Progenitor cell of endocrine pancreas (in vitro differentiated cells): ENCODE measurements around the gene ZNF207. TPM values are rescaled to one million over a fixed set of nuclear protein-coding genes. Genes with fewer than 3 reads are reported as not detected.

Source experiments
- DNase-seq: peaks from one replicate; pipeline ENCODE4 v3.0.0; 2021; ENCODE audit warnings: low spot score; ENCODE audit not compliant: unreplicated experiment
- H3K27ac Mint-ChIP-seq: 2 replicates; pipeline ENCODE4 v1.8.0; 2021; ENCODE audit warnings: mild to moderate bottlenecking, moderate library complexity, mixed read lengths
- H3K27me3 Mint-ChIP-seq: 2 replicates; pipeline ENCODE4 v1.8.0; 2021; ENCODE audit warnings: mixed read lengths
- H3K36me3 Mint-ChIP-seq: 2 replicates; pipeline ENCODE4 v1.8.0; 2022; ENCODE audit warnings: mixed read lengths; ENCODE audit not compliant: insufficient read depth
- H3K4me1 Mint-ChIP-seq: 2 replicates; pipeline ENCODE4 v1.8.0; 2021; ENCODE audit warnings: low read depth, mixed read lengths
- H3K4me3 Mint-ChIP-seq: 2 replicates; pipeline ENCODE4 v1.8.0; 2021; ENCODE audit warnings: low read depth, mild to moderate bottlenecking, moderate library complexity, mixed read lengths
- H3K9me3 Mint-ChIP-seq: 2 replicates; pipeline ENCODE4 v1.8.0; 2021; ENCODE audit warnings: low read depth, mixed read lengths
- total RNA-seq: library from RNA; stranded (reverse); gene quantifications from 2 replicates; pipeline ENCODE4 v1.2.1, GENCODE V29; 2021
- TF ChIP-seq, protein P1 (sequence below): fragments of 200-600 bp; sonication (generic); IDR thresholded peaks from one replicate; pipeline ENCODE4 v1.5.0; 2021; ENCODE audit warnings: antibody characterized with exemption, mild to moderate bottlenecking; ENCODE audit not compliant: unreplicated experiment

Gene ZNF207
- total RNA-seq, 1 donor from 2014 or later: 226 TPM

GRCh38 chr17:32356750-32357149 lies 6.8 kb downstream of the ZNF207 start:
- Mint-ChIP-seq H3K27me3 (no peaks in the 10 kb centered on the region), H3K4me3 (no peak overlapping the region), H3K27ac (no peak overlapping the region), H3K4me1 (peaks cover 20% of the 10 kb centered on the region), H3K9me3 (no peaks in the 10 kb centered on the region), H3K36me3 (peaks cover 29% of the 10 kb centered on the region)
- DNase-seq: no peak
- TF ChIP-seq, protein P1, sequence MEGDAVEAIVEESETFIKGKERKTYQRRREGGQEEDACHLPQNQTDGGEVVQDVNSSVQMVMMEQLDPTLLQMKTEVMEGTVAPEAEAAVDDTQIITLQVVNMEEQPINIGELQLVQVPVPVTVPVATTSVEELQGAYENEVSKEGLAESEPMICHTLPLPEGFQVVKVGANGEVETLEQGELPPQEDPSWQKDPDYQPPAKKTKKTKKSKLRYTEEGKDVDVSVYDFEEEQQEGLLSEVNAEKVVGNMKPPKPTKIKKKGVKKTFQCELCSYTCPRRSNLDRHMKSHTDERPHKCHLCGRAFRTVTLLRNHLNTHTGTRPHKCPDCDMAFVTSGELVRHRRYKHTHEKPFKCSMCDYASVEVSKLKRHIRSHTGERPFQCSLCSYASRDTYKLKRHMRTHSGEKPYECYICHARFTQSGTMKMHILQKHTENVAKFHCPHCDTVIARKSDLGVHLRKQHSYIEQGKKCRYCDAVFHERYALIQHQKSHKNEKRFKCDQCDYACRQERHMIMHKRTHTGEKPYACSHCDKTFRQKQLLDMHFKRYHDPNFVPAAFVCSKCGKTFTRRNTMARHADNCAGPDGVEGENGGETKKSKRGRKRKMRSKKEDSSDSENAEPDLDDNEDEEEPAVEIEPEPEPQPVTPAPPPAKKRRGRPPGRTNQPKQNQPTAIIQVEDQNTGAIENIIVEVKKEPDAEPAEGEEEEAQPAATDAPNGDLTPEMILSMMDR: no peak

- H3K4me3 Mint-ChIP-seq: no peak overlapping the region
- DNase-seq: no peak
- peaks cover 13% of the 10 kb centered on the region for H3K4me1 Mint-ChIP-seq
- no peaks in the 10 kb centered on the region for H3K9me3 Mint-ChIP-seq
- H3K27me3 Mint-ChIP-seq: no peaks in the 10 kb centered on the region
- H3K27ac Mint-ChIP-seq: no peak overlapping the region
- peaks cover 32% of the 10 kb centered on the region for H3K36me3 Mint-ChIP-seq
- TF ChIP-seq, protein P1: no peak
Measured at GRCh38 chr17:32357615-32358014, 7.7 kb downstream of the ZNF207 start.

GRCh38 chr17:32361270-32361669 lies 11.3 kb downstream of the ZNF207 start:
- Mint-ChIP-seq H3K27me3 (no peaks in the 10 kb centered on the region), H3K4me1 (no peaks in the 10 kb centered on the region), H3K4me3 (no peak overlapping the region), H3K27ac (no peak overlapping the region), H3K9me3 (no peaks in the 10 kb centered on the region), H3K36me3 (peaks cover 38% of the 10 kb centered on the region)
- no peak for DNase-seq
- TF ChIP-seq, protein P1: no peak

DNA sequence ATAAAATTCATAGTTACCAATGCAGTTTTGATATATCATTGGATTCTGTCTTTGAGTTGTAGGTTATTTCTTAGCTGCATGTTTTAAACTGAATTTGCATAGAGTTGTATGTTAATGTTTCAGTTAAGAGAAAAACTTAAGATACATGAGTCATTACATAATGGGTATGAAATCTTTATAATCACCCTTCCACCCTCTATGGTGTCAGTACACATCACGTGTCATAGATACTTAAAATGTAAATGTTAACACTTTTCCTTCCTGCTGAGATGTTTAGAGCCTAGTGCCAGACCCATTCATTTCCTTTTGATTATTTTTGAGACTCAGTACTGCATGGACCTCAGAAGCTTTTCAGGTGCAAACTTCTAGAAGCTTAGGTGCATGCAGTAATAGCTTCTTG lies 20.5 kb downstream of the ZNF207 start:
- Mint-ChIP-seq H3K36me3 (peaks cover 31% of the 10 kb centered on the region), H3K27ac (no peak overlapping the region), H3K4me3 (no peak overlapping the region), H3K9me3 (no peaks in the 10 kb centered on the region), H3K27me3 (no peaks in the 10 kb centered on the region), H3K4me1 (no peaks in the 10 kb centered on the region)
- TF ChIP-seq, protein P1: no peak
- no peak for DNase-seq

GRCh38 chr17:32382526-32383223 lies 32.7 kb downstream of the ZNF207 start:
- no peaks in the 10 kb centered on the region for H3K27me3 Mint-ChIP-seq
- peaks cover 16% of the 10 kb centered on the region for H3K36me3 Mint-ChIP-seq
- no peak overlapping the region for H3K4me3 Mint-ChIP-seq

More at GRCh38 chr17:32382526-32383223, 32.7 kb downstream of the ZNF207 start:
- H3K4me1 Mint-ChIP-seq: peaks cover 7% of the 10 kb centered on the region
- TF ChIP-seq, protein P1: no peak
- H3K27ac Mint-ChIP-seq: no peak overlapping the region
- no peak for DNase-seq
- H3K9me3 Mint-ChIP-seq: no peaks in the 10 kb centered on the region
